Right lung (tissue), 10 donors: Measurements from ENCODE around the gene SOAT1. TPM values are rescaled to one million over a fixed set of nuclear protein-coding genes. Genes with fewer than 3 reads are reported as not detected.
"Not testable (repeated sequence)": the region's sequence is repeated elsewhere in the genome, so short reads cannot be mapped to it uniquely, and the experiment has no call there.

ENCODE experiments used
- DNase-seq, 2 donors: peaks; one replicate each; pipeline ENCODE4 v3.0.0-alpha.2; 2013
- long read RNA-seq, 8 donors: transcript quantifications; one replicate each; lab custom pipeline, GENCODE V29; 2026
- polyA plus RNA-seq, 5 donors: library from polyadenylated mRNA; unstranded; fragments of 120-200 nt; gene quantifications; one replicate each; pipeline versions ENCODE4 v1.2.1 to v1.2.3, GENCODE V29; 2013; ENCODE audit warnings: inconsistent platforms in 1 of 5, low replicate concordance in 1 of 5; ENCODE audit not compliant: insufficient read length in 5 of 5, insufficient read depth in 1 of 5

Gene SOAT1
- polyA plus RNA-seq, result 10 to 100 TPM; 22.4 to 32.9 (median 32.4) TPM
- long read RNA-seq, donor 1, full-length matches to known transcripts, result 8 of 8 reads
- long read RNA-seq, donor 1, partial matches to known transcripts, result 0 of 8 reads
- long read RNA-seq, donor 1, other reads (novel, unspliced or antisense), result 0 of 8 reads
- long read RNA-seq, donor 2, full-length matches to known transcripts, result 4 of 4 reads
- long read RNA-seq, donor 2, partial matches to known transcripts, result 0 of 4 reads
- long read RNA-seq, donor 2, other reads (novel, unspliced or antisense), result 0 of 4 reads
- long read RNA-seq, donor 3, full-length matches to known transcripts, result 2 of 2 reads
- long read RNA-seq, donor 3, partial matches to known transcripts, result 0 of 2 reads
- long read RNA-seq, donor 3, other reads (novel, unspliced or antisense), result 0 of 2 reads
- long read RNA-seq, donor 4, full-length matches to known transcripts, result 4 of 4 reads
- long read RNA-seq, donor 4, partial matches to known transcripts, result 0 of 4 reads
- long read RNA-seq, donor 4, other reads (novel, unspliced or antisense), result 0 of 4 reads
- long read RNA-seq, donor 5, full-length matches to known transcripts, result 2 of 19 reads
- long read RNA-seq, donor 5, partial matches to known transcripts, result 17 of 19 reads
- long read RNA-seq, donor 5, other reads (novel, unspliced or antisense), result 0 of 19 reads
- long read RNA-seq, donor 6, full-length matches to known transcripts, result 3 of 9 reads
- long read RNA-seq, donor 6, partial matches to known transcripts, result 6 of 9 reads
- long read RNA-seq, donor 6, other reads (novel, unspliced or antisense), result 0 of 9 reads
- long read RNA-seq, donor 7, full-length matches to known transcripts, result 6 of 6 reads
- long read RNA-seq, donor 7, partial matches to known transcripts, result 0 of 6 reads
- long read RNA-seq, donor 7, other reads (novel, unspliced or antisense), result 0 of 6 reads
- long read RNA-seq, donor 8, full-length matches to known transcripts, result 1 of 1 reads
- long read RNA-seq, donor 8, partial matches to known transcripts, result 0 of 1 reads
- long read RNA-seq, donor 8, other reads (novel, unspliced or antisense), result 0 of 1 reads

DNA sequence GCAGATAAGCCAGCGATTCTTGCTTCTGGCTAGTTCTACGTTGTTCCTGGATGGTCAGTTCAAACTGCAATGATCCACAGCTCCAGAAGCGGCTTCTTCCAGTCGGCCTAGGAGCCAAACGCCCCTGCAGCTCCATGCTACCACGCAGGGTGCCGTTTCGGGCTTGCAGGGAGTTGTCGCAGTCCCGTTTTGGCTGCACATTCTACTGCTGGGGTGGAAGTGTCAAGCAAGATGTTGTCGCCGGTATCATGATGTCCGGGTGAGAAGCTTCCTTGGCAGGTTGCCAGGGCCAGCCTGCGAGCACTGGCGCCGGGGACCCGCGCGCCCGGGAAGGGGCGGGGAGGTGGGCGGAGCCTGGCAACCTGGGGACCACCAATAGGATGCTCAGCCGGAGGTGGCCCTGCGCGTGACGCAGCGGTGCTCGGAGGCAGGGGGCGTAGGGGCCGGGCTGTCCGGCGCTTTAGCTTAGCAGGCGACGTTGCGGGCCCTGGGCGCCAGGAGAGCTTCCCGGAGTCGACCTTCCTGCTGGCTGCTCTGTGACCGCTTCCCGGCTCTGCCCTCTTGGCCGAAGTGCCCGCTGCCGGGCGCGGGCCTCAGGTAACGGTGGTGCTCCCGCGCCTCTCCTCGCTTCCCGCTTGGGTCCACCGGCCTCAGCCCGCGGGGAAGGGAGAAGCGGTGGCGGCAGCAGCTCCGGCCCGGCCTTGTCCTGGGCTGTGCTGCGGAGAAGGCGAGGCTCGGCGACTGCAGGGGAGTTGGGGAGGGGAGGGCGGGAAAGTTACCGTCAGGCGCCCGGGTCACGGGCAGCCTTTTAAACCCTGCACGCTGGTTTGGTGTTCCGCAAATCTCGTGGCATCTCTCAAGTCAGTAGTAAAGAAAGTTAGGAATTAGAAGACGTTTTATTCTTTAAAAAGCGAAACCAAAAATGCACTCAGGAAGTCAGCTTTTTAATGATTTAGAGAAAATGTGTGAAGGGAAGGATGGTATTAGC is at the start of gene SOAT1:
TSS of gene SOAT1 (plus strand) at position 458 of the 988 bp plus-strand sequence. CDS start 8,888 bp downstream, outside the sequence.
- peak; percentile 94 for DNase-seq

DNA sequence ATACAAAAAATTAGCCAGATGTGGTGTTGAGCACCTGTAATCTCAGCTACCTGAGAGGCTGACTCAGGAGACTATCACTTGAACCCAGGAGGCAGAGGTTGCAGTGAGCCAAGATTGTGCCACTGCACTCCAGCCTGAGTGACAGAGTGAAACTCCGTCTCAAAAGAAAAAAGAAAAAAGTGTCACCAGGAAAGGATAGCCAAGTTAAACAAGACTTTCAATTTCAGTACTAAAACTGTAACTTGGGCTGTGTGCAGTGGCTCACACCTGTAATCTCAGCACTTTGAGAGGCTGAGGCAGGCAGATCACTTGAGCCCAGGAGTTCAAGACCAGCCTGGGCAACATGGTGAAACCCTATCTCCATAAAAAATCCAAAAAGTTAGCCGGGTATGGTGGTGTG is 48.2 kb upstream of the SOAT1 start:
- DNase-seq, result not testable (repeated sequence)

DNA sequence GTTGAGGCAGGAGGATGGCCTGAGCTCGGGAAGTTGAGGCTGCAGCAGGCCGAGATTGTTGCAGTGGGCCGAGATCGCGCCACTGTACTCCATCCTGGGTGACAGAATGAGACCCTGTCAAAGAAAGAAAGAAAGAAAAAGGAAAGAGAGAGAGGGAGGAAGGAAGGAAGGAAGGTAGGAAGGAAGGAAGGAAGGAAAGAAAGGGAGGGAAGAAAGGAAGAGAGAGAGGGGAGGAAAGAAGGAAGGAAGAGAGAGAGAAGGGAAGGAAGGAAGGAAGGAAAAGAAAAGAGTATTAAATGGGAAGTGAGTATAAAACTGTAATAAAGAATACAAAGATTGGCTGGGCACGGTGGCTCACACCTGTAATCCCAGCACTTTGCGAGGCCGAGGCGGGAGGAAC is 45.7 kb upstream of the SOAT1 start:
- DNase-seq, result no peak

DNA sequence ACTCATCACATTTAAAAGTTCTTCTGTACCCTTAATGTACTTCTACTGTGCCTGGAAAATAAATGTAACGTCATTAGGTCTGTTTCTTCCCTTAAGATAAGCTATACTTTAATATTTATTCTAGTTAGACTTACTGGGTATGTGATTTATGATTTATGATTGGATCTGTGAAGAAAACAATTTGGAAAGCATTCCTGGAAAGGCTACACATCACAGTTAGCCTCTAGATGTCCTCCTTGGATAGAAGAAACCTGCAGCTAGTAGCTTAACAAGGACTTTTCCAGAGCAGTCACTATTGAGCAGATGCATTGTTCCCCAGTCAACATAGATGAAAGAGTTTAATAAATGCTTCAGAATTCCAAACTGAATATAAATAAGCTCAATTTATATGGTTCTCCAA is 41.9 kb upstream of the SOAT1 start:
- peak in 1 of 2 donors; percentile 11 for DNase-seq

DNA sequence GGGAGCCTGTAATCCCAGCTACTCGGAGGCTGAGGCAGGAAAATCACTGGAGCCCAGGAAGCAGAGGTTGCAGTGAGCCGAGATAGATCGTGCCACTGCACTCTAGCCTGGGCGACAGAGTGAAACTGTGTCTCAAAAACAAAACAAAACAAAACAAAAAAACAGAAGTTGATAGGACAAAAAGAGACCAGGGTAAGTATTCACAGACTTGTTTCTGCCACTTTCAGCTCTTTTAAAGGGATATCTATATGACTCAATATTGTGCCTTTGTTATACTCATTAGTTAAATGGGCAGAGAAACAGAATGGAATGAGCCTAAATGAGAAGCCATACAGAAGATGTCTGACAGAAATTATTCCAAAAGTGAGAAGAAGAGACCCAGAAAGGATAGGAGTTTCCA is 41.0 kb upstream of the SOAT1 start:
- DNase-seq, result no peak

DNA sequence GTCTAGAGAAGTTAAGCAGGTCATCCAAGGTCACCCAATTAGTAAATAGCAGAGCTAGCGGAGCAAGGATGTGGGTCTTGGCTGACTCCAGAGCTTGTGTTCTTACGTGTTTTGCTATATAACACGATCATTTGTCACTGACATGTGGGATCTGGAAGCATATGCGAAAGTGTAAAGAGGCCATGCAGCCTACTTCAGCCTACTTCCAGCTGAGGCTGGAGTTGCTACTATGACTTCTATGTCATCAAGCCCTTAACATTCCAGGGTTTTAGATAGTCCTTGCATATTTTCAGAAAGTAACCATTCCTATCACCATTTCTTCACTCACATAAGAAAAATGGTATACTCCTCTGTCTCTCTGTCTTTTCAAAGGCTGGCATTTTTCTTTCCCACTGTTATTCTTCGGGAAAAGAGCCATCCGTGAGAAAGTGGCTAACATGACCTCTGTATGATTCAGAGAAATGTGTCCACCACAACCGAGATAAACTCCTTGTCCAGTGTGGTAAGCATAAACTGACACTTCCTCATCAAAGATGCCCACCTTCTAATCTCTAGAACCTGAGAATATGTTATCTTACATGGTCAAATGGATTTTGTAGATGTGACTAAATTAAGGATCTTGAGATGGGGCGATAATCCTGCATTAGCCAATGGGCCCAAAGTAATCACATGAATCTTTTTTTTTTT is 40.2 kb upstream of the SOAT1 start:
- DNase-seq, result no peak

DNA sequence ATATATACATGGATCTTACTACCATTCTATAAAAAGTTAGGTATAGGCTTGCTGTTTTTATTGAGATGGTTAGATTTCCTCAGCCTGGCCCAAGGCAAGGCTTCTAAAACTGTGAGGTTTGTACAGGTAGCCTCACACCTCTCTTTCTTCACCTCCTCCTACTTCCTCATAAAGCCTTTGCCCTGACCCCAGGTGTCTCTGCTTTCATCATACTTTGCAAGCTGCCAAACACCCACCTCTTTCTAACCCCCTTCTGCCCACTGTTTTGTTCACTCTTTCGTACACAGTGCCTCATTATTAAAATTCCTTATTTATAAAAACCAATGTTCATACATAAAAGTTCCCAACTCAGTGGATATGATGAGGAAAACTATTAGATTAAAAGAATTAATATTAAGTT is 31.4 kb upstream of the SOAT1 start:
- no peak for DNase-seq

DNA sequence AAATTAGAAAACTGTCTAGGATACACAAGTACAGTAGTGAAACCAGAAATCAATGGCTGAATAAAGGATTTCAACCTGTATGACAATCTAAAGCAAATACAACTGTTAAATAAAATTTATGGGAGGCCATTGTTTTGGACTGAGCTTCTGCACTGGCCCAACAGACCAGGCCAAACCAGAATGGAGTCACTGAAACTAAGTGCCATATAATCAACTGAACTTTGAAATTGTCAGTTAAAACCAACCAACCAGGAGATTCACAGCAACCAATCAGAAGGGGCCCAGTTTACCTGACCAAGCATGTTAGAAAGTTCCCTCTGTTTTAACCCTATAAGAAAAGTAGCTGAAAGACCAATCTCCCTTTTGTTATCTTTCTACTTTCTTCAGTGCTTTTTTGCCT is 30.5 kb upstream of the SOAT1 start:
- no peak for DNase-seq

DNA sequence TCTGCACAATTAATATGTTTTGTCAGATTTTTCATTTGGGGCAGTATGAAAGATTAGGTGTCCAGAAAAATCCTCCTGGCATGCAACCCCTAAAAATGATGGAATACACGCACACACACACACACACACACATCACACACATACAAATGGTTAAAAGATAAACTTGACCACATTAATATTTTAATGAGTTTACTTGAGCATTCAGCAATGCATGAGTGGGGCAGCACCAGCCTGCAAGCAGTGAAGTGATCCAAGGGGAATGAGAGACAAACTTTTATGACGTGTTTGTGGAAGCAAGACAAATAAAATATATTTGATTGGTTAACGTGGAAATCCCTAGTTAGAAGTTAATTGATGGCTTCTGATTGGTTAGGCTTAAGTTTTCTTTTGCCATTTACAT is 29.1 kb upstream of the SOAT1 start:
- DNase-seq, result no peak

DNA sequence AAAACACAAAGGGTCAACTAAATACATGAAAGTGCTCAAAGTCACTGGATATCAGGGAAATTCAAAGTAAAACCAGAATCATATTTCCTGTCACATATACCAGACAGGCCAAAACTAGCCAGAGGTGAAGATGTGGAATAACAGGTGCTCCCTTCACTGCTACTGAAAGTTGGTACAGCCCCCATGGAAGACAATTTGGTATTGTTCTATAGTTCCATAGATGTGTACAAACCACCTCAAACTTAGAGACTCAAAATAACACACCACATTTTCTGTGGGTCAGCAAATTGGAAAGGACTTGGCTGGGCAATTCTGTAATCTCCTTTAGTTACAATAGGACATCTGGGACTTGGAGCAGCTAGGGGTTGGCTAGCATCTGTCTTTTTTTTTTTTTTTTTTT is 24.5 kb upstream of the SOAT1 start:
- no peak for DNase-seq

DNA sequence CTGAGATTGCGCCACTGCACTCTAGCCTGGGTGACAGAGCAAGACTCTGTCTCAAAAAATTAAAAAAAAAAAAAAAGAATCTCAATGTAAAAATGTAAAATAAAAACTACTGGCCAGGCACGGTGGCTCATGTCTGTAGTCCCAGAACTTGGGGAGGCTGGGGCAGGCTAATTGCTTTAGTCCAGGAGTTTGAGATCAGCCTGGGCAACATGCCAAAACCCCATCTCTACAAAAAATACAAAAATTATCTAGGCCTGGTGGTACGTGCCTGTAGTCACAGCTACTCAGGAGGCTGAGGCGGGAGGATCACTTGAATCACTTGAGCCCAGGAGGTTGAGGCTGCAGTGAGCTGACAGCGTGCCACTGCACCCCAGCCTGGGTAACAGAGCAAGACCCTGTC is 19.2 kb upstream of the SOAT1 start:
- DNase-seq, result not testable (repeated sequence)

DNA sequence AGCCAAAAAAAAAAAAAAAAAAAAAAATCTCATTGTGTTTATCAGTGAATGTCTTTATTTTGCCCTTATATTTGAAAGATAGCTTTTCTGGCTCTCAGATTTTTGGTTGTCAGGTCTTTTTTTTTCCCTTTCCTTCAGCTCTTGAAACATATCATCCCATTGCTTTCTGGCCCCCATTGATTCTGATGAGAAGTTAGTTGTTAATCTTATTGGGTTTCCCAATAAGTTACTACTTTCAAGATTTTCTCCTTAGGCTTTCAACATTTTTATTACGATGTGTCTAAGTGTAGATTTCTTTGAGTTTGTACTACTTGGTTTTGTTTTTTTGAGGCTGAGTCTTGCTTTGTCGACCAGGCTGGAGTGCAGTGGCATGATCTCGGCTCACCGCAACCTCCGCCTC is 14.7 kb upstream of the SOAT1 start:
- DNase-seq, result no peak

DNA sequence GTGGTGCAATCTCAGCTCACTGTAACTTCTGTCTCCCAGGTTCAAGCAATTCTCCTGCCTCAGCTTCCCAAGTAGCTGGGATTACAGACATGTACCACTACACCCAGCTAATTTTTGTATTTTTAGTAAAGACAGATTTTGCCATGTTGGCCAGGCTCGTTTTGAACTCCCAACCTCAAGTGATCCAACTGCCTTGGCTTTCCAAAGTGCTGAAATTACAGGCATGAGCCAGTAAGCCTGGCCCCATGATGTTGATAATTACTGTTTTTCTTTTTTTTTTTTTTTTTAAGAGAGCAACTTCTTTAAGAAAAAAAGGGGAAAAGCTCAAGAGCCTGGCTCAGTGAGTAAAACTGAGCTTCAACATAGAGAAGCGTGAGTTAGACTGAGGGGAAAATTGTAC is 9.6 kb upstream of the SOAT1 start:
- no peak for DNase-seq

DNA sequence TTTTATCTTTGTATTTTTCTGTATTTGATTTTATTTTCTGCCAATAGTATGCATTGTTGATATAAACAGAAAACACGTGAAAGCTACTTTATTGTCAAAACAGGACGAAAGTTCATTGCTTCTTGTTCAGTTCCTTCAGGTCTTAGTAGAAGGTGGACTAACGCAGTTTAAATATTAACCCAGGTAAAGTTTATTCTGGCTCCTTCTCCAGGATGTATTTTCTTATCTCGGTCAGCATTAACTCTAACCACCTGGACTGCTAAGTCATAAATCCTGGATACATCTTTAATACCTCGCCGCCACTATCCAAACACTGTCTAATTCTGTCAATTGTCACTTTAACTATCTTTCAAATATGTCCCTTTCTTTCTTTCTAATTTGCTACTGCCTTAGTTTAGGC is 5.7 kb upstream of the SOAT1 start:
- DNase-seq, result no peak

DNA sequence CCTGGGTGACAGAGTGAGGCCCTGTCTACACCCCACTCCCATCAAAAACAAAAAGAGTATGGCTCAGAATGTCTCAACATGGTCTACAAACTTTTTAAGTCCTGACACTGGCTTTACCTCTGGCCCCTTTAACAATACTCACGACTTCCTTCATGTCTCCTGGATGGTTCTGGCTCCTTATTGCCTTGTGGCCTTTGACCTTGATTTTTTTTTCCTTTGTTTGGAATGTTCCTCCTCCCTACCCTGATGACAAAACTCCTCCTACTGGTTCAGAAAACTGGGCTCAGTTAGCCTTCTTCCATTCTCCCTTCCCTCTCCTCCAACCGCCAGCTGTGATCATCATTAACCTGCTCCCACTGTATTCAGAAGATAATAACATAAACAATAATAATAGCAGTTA is 4.6 kb upstream of the SOAT1 start:
- no peak for DNase-seq

DNA sequence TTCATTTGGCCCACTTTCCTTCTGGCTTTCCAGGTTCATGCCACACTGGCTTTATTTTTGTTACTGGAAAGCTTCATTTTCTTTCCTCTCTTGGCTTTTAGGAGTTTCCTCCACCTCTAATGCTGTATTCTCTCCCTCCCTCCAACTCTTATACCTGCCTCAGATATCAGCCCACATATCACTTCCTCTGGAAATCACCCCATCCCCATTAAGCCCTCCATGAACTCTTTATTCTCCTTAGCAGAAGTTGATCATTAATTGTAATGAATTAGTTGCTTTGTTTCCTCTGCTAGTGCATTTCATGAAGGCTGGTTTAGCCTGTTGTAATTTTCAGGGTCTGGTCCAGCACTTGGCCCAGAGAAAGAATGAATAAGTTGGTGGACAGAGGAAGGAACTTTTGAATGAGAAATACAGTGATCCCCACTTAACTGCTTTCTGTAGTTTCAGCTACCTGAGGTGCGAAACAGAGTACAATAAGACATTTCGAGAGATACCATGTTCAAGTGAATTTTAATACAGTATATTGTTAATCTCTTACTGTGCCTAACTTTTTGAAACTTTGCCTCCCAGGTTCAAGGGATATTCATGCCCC is 1.7 kb downstream of the SOAT1 start:
- no peak for DNase-seq

DNA sequence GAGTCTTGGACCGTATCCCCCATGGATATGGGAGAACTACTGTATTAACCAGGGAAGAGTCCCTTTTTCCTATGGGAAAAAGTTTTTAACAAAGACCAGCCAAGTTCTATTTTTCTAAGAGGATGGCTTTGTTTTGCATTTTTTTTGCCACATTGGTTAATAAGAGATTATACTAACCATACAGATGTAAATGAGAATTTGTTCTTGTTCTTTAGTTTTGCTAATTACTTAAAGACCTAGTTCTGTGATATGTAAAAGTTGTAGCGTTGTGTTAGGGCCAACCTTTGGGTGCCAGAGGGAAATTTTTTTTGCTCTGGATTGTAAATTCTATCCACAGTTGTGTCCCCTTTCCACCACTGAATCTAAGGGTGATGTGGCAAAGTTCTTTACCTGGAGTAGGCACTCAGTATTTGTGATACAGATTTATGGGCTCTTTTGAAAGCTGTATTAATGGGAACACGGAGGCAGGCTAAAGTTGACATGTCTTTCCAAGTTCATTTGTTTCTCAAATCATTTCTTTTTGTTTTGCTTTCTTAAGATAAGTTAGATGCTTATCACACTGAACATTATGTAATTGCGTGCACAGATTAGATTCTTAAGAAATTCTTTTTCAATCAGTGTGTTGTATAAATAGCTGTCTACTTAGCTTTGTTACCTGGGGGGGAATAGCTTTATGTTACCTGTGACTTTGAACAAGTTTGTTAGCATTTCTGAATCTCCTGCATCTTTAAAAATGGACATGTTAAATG is 2.9 kb downstream of the SOAT1 start:
- DNase-seq, result no peak

DNA sequence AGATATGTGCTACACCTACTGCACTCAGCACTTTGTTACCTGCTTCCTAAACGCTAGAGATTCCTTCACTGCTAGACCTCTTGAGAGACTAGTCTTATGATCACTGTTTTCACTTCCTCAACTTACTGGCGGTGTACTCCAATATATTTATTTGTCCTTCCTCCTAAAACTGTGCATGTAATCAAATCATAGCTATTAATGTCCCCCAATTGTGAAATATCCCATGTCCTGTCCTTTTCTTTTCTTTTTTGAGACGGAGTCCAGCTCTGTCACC is 3.4 kb downstream of the SOAT1 start:
- no peak for DNase-seq

DNA sequence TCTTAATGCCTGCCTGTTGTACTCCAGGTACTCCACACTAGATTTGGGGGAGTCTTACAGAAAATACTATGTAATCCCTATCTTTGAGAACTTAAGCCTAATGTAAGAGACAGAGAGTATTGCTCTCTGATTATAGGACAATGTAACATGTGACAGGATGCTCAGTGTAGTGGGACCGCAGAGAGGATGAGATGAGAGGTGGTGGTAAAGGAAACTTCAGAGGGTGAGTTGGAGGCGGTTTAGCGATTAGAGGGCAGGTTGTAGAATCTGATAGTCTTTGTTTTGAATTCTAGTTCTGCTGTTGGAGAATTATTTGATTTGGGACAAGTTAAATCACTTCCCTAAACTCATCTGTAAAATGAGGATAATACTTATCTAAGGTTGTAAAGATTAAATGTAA is 5.4 kb downstream of the SOAT1 start:
- DNase-seq, result no peak

DNA sequence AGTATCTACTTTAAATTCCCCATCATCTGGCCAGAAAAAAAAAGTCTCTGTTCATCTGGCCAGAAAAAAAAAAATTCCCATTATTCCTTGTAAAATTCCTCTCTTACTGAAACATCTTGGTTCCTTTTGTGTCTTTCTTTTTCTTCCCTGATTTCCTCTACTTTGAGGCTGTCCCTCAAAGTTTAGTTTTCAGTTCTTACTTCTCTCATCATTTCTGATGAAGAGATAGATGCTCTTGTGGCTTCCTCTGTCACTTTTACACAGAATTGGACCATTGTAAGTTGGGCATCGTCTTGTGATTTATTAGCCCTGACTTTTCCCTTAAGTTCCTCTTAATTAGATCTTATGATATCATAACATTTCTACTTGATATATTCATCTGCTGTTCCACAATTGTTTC is 6.5 kb downstream of the SOAT1 start:
- no peak for DNase-seq
